NCI-H510A (cell line): ENCODE data around the gene NCK1.

Experiments used
- DNase-seq: peaks from one replicate; lab custom pipeline; 2025; lab: John Stamatoyannopoulos, UW

NCK1 gene

DNA sequence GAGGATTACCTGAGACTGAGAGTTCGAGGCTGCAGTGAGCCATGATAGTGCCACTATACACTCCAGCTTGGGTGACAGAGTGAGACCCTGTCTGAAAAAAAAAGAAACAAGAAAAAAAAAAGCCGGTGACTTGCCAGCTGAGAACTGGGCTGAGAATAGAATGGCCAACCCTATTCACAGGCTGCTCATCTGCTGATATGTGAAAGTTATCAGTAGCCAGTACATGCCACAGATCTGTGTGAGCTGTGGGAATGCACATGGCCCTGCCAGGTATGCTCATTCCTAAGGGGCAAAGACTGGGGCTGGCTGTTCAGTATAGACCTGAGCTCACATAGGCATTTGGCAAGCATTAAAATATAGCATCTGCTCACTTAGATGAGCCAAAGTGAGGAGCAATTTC, 126.6 kb downstream of the NCK1 start:
- DNase-seq = no peak

DNA sequence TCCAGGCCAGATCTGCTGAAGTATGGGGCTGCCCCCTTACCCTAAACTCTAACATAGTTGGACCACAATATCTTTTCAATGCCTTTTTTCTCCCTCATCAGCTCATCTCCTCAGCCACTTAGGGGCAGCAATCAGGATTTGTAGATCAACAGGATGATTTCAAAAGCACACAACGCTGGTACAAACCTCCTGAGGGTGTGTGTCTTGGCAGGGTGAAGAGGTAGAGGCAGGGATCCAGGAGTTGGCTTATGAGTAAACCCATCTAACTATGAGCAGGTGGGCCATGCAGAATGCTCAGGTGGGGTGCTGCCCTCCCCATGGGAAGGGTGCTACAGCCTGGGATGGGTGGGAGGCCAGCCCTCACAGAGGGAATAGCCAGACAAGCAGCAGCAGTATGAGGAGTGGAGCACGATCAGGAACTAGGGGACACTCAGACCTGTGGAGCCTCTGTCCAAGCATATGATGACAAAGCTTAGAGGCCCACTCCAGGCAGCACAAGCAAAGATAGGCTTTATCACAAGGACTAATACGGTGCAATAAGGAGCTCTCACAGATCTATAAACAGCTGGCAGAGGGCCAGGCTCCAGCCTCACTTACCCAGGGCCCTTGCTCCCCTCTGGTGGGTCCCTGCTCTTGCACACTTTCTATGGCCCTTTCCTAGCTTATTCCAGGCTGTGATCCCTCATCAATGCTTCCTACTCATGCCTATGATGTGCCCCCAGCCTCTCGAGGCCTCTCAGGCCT, 127.9 kb downstream of the NCK1 start:
- DNase-seq = no peak

DNA sequence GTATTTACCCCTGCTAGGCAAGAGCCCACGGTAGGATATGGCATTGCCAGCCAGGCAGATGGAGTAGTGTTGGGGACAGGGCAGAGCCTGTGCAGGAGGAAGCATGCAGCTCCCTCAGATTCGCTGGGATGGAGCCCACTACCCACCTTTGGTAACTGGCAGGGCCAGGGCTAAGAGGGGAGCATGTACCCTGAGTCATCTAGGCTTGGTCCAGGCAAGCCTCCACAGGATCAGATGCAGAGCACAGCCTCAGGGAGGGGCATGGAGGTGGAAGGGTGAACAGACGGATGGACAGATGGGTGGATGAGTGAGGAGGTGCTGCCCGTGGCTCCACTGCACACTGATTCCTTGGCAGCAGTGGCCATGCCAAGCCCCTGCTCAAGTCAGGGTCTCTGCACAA, 128.8 kb downstream of the NCK1 start:
- DNase-seq = no peak

DNA sequence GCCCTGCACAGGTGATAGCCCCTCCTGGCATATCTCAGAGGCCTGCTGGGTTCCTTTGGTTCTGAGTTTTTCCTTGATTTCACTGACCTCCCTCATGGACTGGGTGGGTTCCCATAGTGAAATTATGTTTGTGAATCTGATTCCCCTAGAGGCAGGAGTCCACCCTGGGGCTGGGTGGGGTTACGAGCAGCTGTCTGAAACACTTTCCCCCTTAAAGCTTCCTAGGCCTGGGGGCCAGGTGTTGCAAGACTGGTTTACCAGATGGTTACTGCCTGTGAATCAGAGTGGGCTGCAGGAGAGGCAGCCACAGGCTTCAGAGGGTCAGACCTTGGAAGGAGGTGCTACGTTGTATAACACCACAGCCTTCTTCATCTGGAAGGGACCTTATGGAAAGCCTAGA, 130.1 kb downstream of the NCK1 start:
- DNase-seq = no peak

DNA sequence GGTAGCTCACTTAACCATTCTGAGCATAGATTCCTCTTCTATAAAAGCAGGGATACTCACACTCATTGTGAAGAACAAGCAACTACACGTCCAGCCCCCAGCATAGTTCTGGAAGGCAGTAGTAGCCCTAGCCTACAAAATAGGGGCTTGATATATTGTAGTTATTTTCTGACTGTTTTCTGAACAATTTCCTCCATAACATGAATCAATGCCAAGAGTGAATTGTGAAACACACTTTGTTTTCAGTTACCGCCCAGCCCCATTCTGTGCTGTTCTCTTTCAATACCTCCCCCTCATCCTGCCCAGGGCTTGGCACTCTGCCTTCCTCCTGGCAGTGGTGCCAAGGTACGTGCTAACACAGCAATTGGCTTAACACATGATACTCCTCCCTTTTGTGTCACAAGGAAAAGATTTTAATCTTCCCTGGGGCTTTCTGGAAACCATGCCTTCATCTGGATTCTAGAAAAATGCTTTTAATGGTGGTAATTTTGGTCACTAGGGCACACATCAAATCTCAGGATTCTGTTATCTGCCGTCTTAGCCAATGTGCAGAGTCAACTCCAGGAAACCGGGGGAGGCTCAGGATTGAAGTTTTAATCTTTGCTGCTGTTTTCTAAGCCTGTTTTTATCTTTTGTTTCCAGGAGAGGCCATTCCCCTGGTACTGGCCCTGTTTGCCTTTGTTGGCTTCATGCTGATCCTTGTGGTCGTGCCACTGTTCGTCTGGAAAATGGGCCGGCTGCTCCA, 132.9 kb downstream of the NCK1 start:
- DNase-seq = no peak

DNA sequence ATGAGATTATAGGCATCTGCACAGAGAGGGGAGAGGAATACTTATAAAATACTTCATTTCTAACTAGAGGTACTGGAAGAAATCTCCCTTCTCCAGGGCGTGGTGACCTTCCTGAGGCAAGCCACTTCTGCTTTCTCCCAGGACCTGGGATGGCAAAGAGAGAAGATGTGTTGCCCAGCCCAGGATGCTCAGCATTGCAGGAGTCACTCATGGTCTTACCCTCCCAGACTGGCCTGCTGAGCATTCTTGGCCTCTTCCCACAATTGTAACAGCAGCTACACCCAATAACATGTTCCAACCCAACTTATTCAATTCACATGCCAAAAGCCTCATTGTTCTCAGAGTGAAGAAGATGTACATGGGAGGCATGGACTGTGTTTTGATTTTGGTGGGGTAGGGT, 133.6 kb downstream of the NCK1 start:
- DNase-seq = no peak
